Colonic mucosa (tissue), 4 donors: ENCODE measurements around the gene GALNS. TPM values are rescaled to one million over a fixed set of nuclear protein-coding genes. Genes with fewer than 3 reads are reported as not detected.
"Not testable (repeated sequence)": the region's sequence is repeated elsewhere in the genome, so short reads cannot be mapped to it uniquely, and the experiment has no call there.

Source experiments
- DNase-seq: peaks from one replicate; pipeline ENCODE4 v3.0.0-alpha.2; 2020
- H3K27ac ChIP-seq: fragments of 200-600 bp; one replicate; pipeline ENCODE4 v1.8.0; 2021
- H3K27me3 ChIP-seq: fragments of 200-600 bp; one replicate; pipeline ENCODE4 v1.8.0; 2021
- H3K36me3 ChIP-seq: fragments of 200-600 bp; one replicate; pipeline ENCODE4 v1.8.0; 2021
- H3K4me1 ChIP-seq: fragments of 200-600 bp; one replicate; pipeline ENCODE4 v1.8.0; 2021; ENCODE audit warnings: mild to moderate bottlenecking
- H3K4me3 ChIP-seq: fragments of 200-600 bp; one replicate; pipeline ENCODE4 v1.8.0; 2021
- H3K9ac ChIP-seq, 2 donors: one replicate each; pipeline ENCODE4 v1.7.0; 2013; ENCODE audit warnings: control low read depth in 2 of 2, low read depth in 2 of 2, low read length in 2 of 2
- H3K9me3 ChIP-seq: fragments of 200-600 bp; one replicate; pipeline ENCODE4 v1.8.0; 2021
- intact Hi-C: fragments of 100-400 bp; cut with DNase I; formaldehyde crosslinking; loops from one replicate; pipeline ENCODE4 v1.14.1; 2022
- total RNA-seq, 2 donors: library from RNA; stranded (reverse); fragmentation: NEBNext Ultra II Directional in 1 of 2; extraction: Animal tissue kit (Norgen Biotek cat#: 25700) in 1 of 2; gene quantifications; one replicate each; pipeline ENCODE4 v1.2.1, GENCODE V29; 2021
- TF ChIP-seq, protein P1 (sequence below): fragments of 200-600 bp; IDR thresholded peaks from one replicate; pipeline ENCODE4 v1.8.0; 2022; ENCODE audit warnings: antibody characterized with exemption, mild to moderate bottlenecking
- donor health status: healthy.
- donor health status: DM: no; HTN: no; CAD: no.
- donor health status: DM: no; HTN: no; CAD: no.

Gene GALNS
- total RNA-seq, 2 donors from 2014 or later = 22.8 to 44.5 TPM

DNA sequence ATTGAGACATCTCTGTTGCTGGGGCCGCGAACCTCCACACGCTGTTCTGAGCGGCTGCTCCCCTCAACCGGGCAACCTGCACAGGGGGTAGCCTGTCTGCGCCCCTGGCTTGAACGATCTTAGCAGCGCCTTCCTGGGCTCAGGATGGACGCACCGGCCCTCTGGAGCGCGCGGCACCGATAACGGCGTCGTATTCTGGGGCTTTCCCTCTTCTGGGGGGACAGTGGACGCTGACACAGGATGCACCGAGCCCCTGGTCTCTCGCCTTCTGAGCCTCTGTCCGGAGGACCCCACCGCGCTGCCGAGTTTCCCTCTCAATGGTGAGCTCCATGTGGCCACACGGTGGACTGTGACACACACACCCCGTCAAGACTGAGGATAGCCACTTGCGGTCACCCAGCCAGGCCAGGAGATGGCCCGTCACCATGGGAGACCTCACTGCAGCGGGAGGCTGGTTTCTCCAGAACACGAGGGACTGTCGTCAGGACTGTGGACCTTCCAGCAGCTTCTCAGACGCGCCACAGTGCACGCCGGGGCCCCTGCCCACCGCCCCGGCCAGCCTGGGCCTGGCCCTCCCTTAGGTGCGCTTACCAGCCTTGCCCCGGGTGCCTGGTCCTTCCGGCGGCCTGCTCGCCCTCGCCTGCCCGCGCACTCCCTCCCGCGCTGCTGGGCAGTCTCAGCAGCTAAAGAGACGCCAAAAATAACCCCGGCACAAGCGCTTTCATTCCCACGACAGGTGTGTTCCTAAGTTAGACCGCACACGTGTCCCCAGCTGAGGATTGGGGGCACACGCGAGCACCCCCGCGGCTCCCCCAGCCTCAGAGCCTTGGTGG is 39.7 kb upstream of the GALNS start:
- Histone ChIP-seq H3K27ac (no peak overlapping the region), H3K27me3 (no peaks in the 10 kb centered on the region), H3K4me3 (no peak overlapping the region), H3K4me1 (no peaks in the 10 kb centered on the region), H3K36me3 (no peaks in the 10 kb centered on the region), H3K9me3 (no peaks in the 10 kb centered on the region), H3K9ac (no peak overlapping the region)
- DNase-seq = no peak
- TF ChIP-seq, protein P1, sequence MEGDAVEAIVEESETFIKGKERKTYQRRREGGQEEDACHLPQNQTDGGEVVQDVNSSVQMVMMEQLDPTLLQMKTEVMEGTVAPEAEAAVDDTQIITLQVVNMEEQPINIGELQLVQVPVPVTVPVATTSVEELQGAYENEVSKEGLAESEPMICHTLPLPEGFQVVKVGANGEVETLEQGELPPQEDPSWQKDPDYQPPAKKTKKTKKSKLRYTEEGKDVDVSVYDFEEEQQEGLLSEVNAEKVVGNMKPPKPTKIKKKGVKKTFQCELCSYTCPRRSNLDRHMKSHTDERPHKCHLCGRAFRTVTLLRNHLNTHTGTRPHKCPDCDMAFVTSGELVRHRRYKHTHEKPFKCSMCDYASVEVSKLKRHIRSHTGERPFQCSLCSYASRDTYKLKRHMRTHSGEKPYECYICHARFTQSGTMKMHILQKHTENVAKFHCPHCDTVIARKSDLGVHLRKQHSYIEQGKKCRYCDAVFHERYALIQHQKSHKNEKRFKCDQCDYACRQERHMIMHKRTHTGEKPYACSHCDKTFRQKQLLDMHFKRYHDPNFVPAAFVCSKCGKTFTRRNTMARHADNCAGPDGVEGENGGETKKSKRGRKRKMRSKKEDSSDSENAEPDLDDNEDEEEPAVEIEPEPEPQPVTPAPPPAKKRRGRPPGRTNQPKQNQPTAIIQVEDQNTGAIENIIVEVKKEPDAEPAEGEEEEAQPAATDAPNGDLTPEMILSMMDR = no peak
- intact Hi-C loops = no loop called here

DNA sequence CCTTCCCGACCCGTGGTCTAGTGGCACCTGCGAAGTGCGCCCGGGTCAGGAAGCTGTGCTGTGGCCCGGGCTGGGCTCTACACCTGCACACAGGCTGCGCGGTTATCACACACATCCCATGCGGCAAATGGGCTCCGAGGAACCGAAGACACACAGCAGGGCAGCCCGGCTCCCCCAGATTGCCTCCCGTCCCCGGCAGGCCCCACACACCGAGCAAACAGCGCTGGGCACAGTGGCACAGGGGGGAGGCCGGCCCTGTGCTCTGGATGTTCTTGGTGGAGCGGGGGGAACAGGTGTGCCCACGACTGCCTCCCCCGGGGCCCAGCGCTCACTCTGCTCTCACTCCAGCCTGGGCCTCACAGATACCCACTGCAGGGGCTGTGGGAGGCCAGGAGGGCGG is 38.6 kb upstream of the GALNS start:
- Histone ChIP-seq H3K4me3 (no peak overlapping the region), H3K27me3 (no peaks in the 10 kb centered on the region), H3K36me3 (no peaks in the 10 kb centered on the region), H3K9me3 (no peaks in the 10 kb centered on the region), H3K4me1 (no peaks in the 10 kb centered on the region), H3K27ac (no peak overlapping the region), H3K9ac (no peak overlapping the region)
- TF ChIP-seq, protein P1 = no peak
- DNase-seq = no peak
- intact Hi-C loops = no loop called here

DNA sequence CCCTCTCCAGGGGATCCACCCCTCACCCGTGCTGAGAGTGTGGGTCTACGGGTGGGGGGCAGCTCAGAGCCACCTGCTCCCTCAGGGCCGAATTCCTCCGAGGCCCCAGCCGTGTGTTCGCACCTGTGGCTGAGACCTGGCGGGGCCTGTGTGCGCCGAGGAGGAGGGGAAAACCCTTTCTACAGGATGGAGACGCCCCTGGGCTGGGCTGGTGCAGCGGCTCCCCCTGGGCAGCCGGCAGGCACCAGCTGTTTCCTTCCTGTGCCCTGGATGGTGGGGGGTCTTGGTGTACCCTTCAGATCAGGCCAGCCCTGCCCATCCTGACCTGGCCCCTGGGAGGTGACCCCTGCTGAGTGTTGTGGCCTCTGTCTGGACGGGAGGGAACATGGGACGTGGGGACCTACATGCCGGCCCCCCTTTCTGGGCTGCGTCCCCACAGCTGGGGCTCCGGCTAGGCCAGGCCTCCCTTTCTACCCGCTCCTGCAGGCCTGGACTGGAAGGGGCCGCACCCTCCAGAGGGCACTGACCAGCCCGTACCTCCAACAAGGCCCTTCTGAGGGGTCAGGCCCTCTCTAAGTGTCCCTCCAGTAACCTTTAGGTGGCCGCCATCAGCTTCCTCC is 38.0 kb upstream of the GALNS start:
- no peak for DNase-seq
- H3K36me3 ChIP-seq = no peaks in the 10 kb centered on the region
- TF ChIP-seq, protein P1 = no peak

DNA sequence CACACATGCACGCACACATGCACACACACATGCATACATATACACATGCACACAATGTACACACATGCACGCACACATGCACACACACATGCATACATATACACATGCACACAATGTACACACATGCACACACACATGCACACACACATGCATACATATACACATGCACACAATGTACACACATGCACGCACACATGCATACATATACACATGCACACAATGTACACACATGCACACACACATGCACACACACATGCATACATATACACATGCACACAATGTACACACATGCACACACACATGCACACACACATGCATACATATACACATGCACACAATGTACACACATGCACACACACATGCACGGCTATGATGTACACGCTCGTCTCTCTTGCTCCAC is 37.5 kb upstream of the GALNS start:
- H3K36me3 ChIP-seq, intact Hi-C loops, H3K9ac ChIP-seq, H3K27ac ChIP-seq, H3K4me3 ChIP-seq, H3K27me3 ChIP-seq, H3K9me3 ChIP-seq, DNase-seq, H3K4me1 ChIP-seq: not testable (repeated sequence)

More for the DNA sequence above, 38.0 kb upstream of the GALNS start:
- intact Hi-C loops = no loop called here
- Histone ChIP-seq H3K27me3 (no peaks in the 10 kb centered on the region), H3K27ac (no peak overlapping the region), H3K9me3 (no peaks in the 10 kb centered on the region), H3K4me1 (no peaks in the 10 kb centered on the region), H3K9ac (no peak overlapping the region), H3K4me3 (no peak overlapping the region)

DNA sequence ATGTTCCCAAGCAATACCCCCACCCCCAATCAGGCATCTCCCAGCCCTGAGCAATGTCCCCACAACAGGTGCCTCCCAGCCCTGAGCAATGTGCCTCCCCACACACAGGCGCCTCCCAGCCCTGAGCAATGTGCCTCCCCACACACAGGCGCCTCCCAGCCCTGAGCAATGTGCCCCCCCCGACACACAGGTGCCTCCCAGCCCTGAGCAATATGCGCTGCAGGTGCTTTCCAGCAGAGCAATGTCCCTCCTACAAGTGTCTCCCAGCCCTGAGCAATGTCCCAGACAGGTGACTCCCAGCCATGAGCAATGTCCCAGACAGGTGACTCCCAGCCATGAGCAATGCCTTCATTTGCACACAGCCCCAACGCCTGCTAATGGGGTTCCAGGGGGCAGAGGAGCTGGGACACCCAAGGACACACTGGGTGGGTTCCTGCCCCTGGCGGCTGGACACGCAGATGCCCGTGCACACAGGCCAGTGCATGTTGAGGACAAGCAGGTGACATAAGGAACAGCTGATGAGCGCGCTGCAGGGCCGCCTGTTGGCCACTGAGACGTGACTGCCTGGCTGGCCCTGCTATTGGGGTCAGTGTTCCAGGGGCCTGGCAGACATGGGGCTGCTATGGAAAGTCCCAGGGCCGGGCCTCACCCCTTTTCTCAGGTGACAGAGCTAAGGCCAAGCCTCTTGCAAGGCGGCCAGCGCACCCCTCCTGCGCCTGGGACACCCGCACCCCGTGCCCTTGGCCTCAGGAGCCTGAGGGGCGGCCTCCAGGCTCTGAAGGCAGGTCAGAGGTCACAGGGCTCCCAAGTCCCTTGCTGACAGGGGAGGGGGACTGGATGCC is 36.6 kb upstream of the GALNS start:
- Histone ChIP-seq H3K4me3 (no peak overlapping the region), H3K27ac (no peak overlapping the region), H3K27me3 (no peaks in the 10 kb centered on the region), H3K9me3 (no peaks in the 10 kb centered on the region), H3K9ac (no peak overlapping the region), H3K36me3 (no peaks in the 10 kb centered on the region), H3K4me1 (no peaks in the 10 kb centered on the region)
- no peak for DNase-seq
- TF ChIP-seq, protein P1 = no peak
- intact Hi-C loops = no loop called here
